HepG2 (cell line): ENCODE results near the gene COASY. TPM values are rescaled to one million over a fixed set of nuclear protein-coding genes. Genes with fewer than 3 reads are reported as not detected.
A peak's percentile ranks its signal among the peaks of the same experiment; 100 is the strongest.

Experiments
- GRHL1 ChIP-seq: sonication (generic); formaldehyde crosslinking; conservative IDR thresholded peaks from 2 replicates; pipeline ENCODE4 v1.8.0; 2022; ENCODE audit warnings: missing genetic modification reagents
- IKZF4 ChIP-seq: sonication (generic); formaldehyde crosslinking; IDR thresholded peaks from 2 replicates; pipeline ENCODE4 v1.5.1; 2020; ENCODE audit warnings: borderline replicate concordance, mild to moderate bottlenecking, low read depth, missing genetic modification reagents; ENCODE audit errors: not compliant biosample characterization
- MAFF ChIP-seq: IDR thresholded peaks from 2 replicates; pipeline ENCODE4 v1.6.1; 2011; ENCODE audit warnings: low read depth, low read length, improper control_type of control experiment
- MTA1 ChIP-seq: sonication (generic); formaldehyde crosslinking; IDR thresholded peaks from 2 replicates; pipeline ENCODE4 v1.4.0; 2020; ENCODE audit warnings: missing genetic modification reagents, mild to moderate bottlenecking, borderline replicate concordance
- MXD4 ChIP-seq: IDR thresholded peaks from 2 replicates; pipeline ENCODE4 v1.6.1; 2016; ENCODE audit warnings: mild to moderate bottlenecking, missing biosample characterization, missing genetic modification reagents
- PAXIP1 ChIP-seq: sonication (generic); formaldehyde crosslinking; conservative IDR thresholded peaks from 2 replicates; pipeline ENCODE4 v1.4.0; 2020; ENCODE audit warnings: mild to moderate bottlenecking, missing genetic modification reagents, moderate library complexity
- RARA ChIP-seq: IDR thresholded peaks from 2 replicates; pipeline ENCODE4 v1.6.1; 2016; ENCODE audit warnings: missing genetic modification reagents, missing compliant biosample characterization
- REXO4 ChIP-seq: sonication (generic); formaldehyde crosslinking; IDR thresholded peaks from 2 replicates; pipeline ENCODE4 v1.8.0; 2022; ENCODE audit warnings: missing genetic modification reagents, mild to moderate bottlenecking, borderline replicate concordance
- SAFB2 ChIP-seq: sonication (generic); formaldehyde crosslinking; IDR thresholded peaks from 2 replicates; pipeline ENCODE4 v1.5.1; 2020; ENCODE audit warnings: missing genetic modification reagents, low read depth, mild to moderate bottlenecking, borderline replicate concordance
- SAP130 ChIP-seq: IDR thresholded peaks from 2 replicates; pipeline ENCODE4 v1.6.1; 2016; ENCODE audit warnings: low read depth
- SKIL ChIP-seq: sonication (generic); formaldehyde crosslinking; IDR thresholded peaks from 2 replicates; pipeline ENCODE4 v1.8.0; 2022; ENCODE audit warnings: missing genetic modification reagents, mild to moderate bottlenecking, moderate library complexity, borderline replicate concordance
- SMC3 ChIP-seq: IDR thresholded peaks from 2 replicates; pipeline ENCODE4 v1.6.1; 2011; ENCODE audit warnings: low read length, improper control_type of control experiment
- SMYD3 ChIP-seq: sonication (generic); formaldehyde crosslinking; IDR thresholded peaks from 2 replicates; pipeline ENCODE4 v1.8.1; 2023; ENCODE audit warnings: mild to moderate bottlenecking, missing genetic modification reagents
- SNAPC2 ChIP-seq: sonication (generic); formaldehyde crosslinking; IDR thresholded peaks from 2 replicates; pipeline ENCODE4 v1.8.1; 2022; ENCODE audit warnings: mild to moderate bottlenecking, missing genetic modification reagents
- SNAPC5 ChIP-seq: sonication (generic); formaldehyde crosslinking; IDR thresholded peaks from 2 replicates; pipeline ENCODE4 v1.8.1; 2023; ENCODE audit warnings: mild to moderate bottlenecking, missing genetic modification reagents, borderline replicate concordance
- SOX13 ChIP-seq, 3 experiments: fragments of 450-650 bp in 1 of 3; sonication (generic) in 1 of 3; formaldehyde crosslinking in 1 of 3; IDR thresholded peaks in 2 of 3; conservative IDR thresholded peaks in 1 of 3; 2 replicates each; pipeline versions ENCODE4 v1.5.0 to v1.6.1; 2016 to 2020; ENCODE audit warnings: antibody characterized with exemption in 1 of 3, mild to moderate bottlenecking in 1 of 3, missing compliant biosample characterization in 1 of 3, missing genetic modification reagents in 1 of 3, moderate library complexity in 1 of 3
- ZFP36L1 ChIP-seq: sonication (generic); formaldehyde crosslinking; IDR thresholded peaks from 2 replicates; pipeline ENCODE4 v1.8.0; 2022; ENCODE audit warnings: mild to moderate bottlenecking, missing genetic modification reagents, moderate library complexity
- ZNF30 ChIP-seq: sonication (generic); formaldehyde crosslinking; IDR thresholded peaks from 2 replicates; pipeline ENCODE4 v1.5.0; 2020; ENCODE audit warnings: mild to moderate bottlenecking, missing genetic modification reagents
- ZNF547 ChIP-seq: sonication (generic); formaldehyde crosslinking; IDR thresholded peaks from 2 replicates; pipeline ENCODE4 v1.5.1; 2020; ENCODE audit warnings: mild to moderate bottlenecking, missing genetic modification reagents
- ZNF639 ChIP-seq: conservative IDR thresholded peaks from 2 replicates; pipeline ENCODE4 v1.6.1; 2018; ENCODE audit warnings: missing genetic modification reagents
- ZNF652 ChIP-seq: IDR thresholded peaks from 2 replicates; pipeline ENCODE4 v1.6.1; 2016; ENCODE audit warnings: low read depth, borderline replicate concordance
- polyA plus RNA-seq, 8 experiments: library from polyadenylated mRNA; depleted of rRNA in 3 of 8; stranded (reverse) in 7 of 8; unstranded in 1 of 8; fragments of >200 nt; fragmentation: Illumina TruSeq in 4 of 8; extraction: Trizol in 4 of 8; gene quantifications; 2 replicates each; pipeline versions ENCODE4 v1.2.1 to v1.2.3, GENCODE V29; 2011 to 2016; ENCODE audit warnings: low read depth in 4 of 8, missing spikeins in 1 of 8, mixed read lengths in 1 of 8; ENCODE audit not compliant: insufficient read depth in 1 of 8
- total RNA-seq, 5 experiments: library from RNA; depleted of rRNA; stranded (reverse); fragments of >200 nt; fragmentation: Illumina TruSeq; extraction: Trizol; gene quantifications; 2 replicates each; pipeline ENCODE4 v1.2.3, GENCODE V29; 2016; ENCODE audit warnings: low read depth in 1 of 5

COASY gene
- total and polyA plus RNA-seq, 2 of the 13 experiments (the other 11 are each of a cell fraction or from before 2014, with no cell fraction given): 90.7 to 125 TPM

GRCh38 chr17:42536048-42536371 is 25.9 kb upstream of the COASY start, which contains the start of gene NAGLU (continued):
- TF ChIP-seq ZNF639 (CRISPR knock-in tag) (0 out of 2 replicates have a peak, but pooled peaks have one; percentile 32), SKIL (CRISPR knock-in tag) (0 out of 2 replicates have a peak, but pooled peaks have one; percentile 12), SAP130 (CRISPR knock-in tag) (peak; percentile 87), REXO4 (no peak), ZFP36L1 (0 out of 2 replicates have a peak, but pooled peaks have one; percentile 48), SMC3 (no peak), MTA1 (CRISPR knock-in tag) (no peak; the same call in 1 of the 2 replicates), SAFB2 (CRISPR knock-in tag) (no peak; the same call in 1 of the 2 replicates), ZNF547 (peak; percentile 50; the same call in 1 of the 2 replicates), MAFF (no peak), PAXIP1 (no peak), IKZF4 (CRISPR knock-in tag) (no peak), ZNF30 (CRISPR knock-in tag) (no peak), MXD4 (CRISPR knock-in tag) (peak; percentile 92), SMYD3 (CRISPR knock-in tag) (no peak), SNAPC2 (CRISPR knock-in tag) (0 out of 2 replicates have a peak, but pooled peaks have one; percentile 46), RARA (peak; percentile 80), SNAPC5 (no peak), GRHL1 (CRISPR knock-in tag) (no peak), ZNF652 (no peak), SOX13 (IDR thresholded peaks at IDR 0.05) (no peak), SOX13 (CRISPR knock-in tag; conservative IDR thresholded peaks at IDR 0.05 in 1 of 2, IDR thresholded peaks at IDR 0.05 in 1 of 2) (peak in 1 of 2 experiments; percentile 66; a peak in 2 of 4 replicates)
